Stimulated activated CD4-positive, alpha-beta T cell treated with anti-CD3 and anti-CD28 coated beads, Interleukin-1b, Interleukin-23, amount 100 ng/mL, for 24 hours (primary cell): ENCODE measurements around the gene TOP3B.

Source experiments
- DNase-seq, 4 experiments: peaks; one replicate each; pipeline ENCODE4 v3.0.0-alpha.2; 2020; ENCODE audit warnings: low read depth in 4 of 4, low spot score in 1 of 4

Gene TOP3B

GRCh38 chr22:21982338-21982965 is at the start of gene TOP3B:
Gene TOP3B (minus strand): TSS chr22:21982787. CDS start chr22:21975709, 7,078 bp downstream.
- peak; percentile 66 to 79 (median 74) for DNase-seq

DNA sequence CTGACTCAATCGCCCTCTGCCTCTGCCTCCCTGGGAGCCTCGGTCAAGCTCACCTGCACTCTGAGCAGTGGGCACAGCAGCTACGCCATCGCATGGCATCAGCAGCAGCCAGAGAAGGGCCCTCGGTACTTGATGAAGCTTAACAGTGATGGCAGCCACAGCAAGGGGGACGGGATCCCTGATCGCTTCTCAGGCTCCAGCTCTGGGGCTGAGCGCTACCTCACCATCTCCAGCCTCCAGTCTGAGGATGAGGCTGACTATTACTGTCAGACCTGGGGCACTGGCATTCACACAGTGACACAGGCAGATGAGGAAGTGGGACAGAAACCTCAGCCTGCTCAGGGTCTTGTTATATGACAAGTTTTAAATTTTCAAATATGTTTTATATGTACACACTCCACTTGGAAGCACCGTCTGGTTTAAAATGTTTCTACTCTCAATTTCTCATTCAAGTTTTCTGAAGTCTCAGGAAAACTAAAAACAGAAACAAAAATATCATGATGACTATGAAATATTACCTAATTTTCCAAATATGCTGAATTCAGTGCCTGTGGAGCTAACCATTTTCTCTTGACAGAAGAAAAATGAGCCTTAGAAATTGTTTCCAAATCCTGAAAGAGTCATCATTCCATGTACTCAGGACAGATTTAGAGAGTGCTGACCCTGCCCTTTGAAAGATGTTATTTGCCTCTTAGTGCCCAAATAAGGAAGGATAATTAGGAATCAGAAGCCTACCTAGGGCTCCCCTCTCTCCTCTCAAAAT is 48.8 kb upstream of the TOP3B start:
- DNase-seq: no peak

DNA sequence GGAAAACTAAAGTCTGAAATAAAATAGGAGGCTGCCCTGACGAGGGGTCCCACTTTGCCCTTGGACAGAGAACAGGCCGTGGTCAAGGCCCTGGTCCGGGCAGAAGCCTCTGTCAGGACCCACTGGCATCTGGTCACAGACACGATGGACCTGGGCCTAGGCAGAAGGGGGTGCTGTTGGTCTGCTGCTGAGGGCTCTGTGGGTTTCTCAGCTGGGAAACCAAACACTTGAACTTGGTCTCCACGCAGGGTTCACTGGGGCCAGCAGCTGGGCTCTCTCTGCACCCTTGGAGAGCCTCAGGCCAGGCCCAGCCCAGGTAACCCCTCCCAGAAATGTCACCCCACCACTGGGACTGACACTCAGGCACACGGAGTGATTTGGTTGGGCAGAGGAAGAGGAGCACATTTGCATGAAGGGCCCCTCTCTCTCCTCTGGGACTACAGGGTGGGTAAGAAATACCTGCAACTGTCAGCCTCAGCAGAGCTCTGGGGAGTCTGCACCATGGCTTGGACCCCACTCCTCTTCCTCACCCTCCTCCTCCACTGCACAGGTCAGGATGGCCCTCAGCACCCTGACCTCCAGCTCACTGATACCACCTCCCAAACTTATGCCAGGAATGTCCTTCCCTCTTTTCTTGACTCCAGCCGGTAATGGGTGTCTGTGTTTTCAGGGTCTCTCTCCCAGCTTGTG is 48.1 kb upstream of the TOP3B start:
- no peak for DNase-seq

DNA sequence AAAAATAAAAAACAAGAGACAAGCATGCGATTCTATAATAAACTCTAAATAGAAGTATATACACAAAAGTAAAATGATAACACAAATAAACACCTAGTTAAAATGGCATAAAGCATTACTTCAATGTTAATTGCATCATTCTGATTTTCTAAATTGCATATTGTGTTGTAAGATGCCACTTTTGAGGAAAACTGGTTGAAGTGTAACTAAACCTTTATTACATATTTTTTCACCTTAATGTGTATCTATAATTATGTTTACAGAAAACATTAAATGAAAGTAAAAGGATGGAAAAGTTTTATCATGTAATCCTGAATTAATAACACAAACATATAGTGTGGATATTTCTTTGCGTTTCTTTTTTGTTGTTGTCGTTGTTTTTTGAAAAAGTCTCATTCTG is 45.4 kb upstream of the TOP3B start:
- no peak for DNase-seq

- DNase-seq: no peak
Observed at GRCh38 chr22:22026157-22026831, 43.7 kb upstream of the TOP3B start.

DNA sequence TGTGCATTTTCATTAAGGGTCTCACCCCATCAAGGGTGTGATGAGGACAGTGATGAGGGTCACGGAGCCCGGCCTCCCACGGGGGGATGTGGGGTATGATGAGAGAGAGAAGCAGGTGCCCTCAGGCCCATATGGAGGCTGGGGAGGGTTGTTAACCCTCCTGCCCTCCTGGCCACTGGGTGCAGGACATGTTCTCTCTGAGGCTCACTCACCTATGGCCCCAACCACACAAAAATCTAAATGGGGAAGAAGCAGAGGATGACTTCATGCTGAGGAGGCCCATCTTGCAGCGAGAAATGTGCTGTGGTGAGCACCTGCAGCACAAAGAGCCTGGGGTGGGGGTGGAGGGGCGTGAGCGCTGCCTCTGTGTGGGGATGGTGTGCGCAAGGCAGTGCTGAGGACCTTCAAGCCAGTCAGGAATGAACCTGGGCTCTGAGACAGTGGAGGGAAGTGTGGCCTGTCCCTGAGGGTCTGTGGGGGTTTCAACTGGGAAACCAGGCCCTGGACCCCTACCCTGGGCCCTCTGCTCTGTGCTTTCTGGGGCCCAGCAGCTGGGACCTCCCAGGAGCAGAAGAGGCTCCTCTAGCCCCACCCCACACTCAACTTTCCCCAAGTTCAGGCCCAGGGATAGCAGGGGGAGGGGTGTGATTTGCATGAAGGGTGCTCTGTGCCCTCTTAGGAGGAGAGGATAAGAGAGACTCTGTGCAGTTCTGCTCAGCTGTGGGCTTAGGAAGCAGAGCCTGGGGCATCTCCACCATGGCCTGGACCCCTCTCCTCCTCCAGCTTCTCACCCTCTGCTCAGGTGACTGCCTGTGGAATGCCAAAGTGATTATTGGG is 43.0 kb upstream of the TOP3B start:
- DNase-seq: no peak

DNA sequence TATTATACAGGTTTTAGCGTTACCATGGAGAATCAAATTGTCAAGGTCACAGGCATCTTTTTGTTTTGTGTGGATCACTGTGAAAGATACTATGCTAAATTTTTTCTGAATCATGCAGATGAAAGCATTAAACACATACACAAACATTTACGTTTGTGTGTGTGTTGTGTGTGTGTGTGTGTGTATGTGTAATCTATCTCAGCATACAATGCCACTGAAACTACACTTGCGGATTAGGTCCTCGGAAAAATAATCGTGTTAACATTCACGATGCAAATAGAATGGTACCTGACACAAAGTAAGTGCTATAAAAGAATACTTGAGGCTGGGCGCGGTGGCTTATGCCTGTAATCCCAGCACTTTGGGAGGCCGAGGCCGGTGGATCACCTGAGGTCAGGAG is 41.9 kb upstream of the TOP3B start:
- DNase-seq: no peak

- no peak for DNase-seq
Observed at GRCh38 chr22:22023581-22024137, 41.1 kb upstream of the TOP3B start.

DNA sequence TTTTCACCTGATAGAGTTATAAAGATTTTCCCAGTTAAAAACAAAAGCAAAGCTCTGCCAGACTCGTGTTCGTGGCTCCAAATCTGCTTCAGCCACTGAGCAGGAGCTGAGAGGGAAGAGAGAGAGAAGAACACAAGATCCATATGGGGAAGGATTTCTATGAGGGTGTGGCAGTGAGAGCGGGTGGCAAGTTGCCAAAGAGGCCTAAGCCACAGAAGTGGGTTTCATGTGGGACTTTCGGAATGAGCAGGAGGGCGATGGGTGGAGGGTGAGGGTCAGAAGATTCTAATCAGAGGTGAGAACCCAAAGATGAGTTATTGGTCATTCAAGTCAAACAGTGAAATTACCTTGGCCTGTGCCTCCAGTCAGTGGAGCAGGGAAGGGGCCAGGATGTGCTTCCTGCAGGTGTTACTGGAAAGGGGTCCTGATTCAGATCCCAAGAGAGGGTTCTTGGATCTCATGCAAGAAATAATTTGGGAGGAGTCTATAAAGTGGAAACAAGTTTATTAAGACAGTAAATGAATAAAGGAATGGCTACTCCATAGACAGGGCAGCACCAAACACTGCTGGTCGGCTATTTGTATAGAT is 40.5 kb upstream of the TOP3B start:
- no peak for DNase-seq

DNA sequence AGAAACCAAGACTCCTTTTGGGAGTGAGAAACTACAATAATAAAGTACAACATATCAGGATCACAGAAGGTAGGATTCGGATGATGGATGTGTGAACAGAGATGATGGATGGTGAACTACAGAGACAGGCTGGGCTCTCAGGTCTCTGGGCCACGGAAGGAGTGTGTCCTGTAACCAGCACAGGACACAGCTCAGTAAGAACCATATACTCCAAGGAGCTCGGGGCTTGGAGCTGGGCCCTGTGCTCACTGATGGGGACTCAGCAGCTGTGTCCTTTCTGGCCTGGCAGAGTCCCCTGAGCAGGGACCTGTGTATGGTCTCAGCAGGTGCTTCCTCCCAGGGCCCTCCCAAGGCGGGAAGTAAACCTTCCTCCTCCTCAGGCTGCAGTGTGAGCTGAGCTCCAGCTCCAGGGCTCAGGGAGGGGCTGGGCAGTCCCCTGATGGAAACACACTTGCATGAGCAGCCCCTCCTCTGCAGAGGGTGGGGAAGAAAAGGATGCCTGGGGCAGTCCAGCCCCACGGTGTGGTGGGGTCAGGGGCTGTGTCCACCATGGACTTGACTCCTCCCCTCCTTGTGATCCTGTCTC is 39.8 kb upstream of the TOP3B start:
- DNase-seq: no peak

- DNase-seq: no peak
Observed at GRCh38 chr22:22021162-22021750, 38.7 kb upstream of the TOP3B start.

- no peak for DNase-seq
Observed at GRCh38 chr22:22020425-22020852, 37.9 kb upstream of the TOP3B start.

DNA sequence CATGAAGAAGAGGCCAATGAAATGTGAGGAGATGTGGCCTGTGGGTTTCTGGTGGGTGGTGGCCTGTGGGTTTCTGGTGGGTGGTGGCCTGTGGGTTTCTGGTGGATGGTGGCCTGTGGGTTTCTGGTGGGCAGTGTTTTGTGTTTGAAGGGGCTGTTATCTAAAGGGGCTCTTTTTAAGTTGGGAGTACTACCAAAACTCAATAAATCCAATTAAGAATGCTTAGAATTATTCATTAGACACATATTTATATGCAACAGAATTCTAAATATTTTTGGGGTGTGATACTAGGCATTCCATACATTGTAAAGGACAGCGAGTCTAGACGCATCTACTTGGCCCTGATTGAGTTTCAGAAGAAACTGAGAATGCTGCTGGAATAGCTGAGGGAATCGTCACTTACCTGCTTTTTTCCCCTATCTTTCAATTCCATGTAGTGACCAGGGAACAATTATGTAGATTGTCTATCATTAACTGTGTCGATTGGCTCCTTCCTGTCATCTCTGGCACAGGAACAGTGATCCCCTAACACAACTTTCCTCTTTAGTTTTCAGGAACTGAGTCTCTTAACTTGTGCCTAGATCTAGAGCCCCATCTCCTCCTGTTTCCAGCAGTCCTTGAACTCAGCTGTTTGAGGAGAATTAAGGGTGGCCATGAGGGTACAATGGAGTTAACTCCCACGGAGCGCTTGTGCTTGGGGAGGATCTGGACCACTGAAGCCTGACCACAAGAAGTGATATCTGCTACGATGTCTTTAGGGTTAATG is 37.3 kb upstream of the TOP3B start:
- DNase-seq: no peak

DNA sequence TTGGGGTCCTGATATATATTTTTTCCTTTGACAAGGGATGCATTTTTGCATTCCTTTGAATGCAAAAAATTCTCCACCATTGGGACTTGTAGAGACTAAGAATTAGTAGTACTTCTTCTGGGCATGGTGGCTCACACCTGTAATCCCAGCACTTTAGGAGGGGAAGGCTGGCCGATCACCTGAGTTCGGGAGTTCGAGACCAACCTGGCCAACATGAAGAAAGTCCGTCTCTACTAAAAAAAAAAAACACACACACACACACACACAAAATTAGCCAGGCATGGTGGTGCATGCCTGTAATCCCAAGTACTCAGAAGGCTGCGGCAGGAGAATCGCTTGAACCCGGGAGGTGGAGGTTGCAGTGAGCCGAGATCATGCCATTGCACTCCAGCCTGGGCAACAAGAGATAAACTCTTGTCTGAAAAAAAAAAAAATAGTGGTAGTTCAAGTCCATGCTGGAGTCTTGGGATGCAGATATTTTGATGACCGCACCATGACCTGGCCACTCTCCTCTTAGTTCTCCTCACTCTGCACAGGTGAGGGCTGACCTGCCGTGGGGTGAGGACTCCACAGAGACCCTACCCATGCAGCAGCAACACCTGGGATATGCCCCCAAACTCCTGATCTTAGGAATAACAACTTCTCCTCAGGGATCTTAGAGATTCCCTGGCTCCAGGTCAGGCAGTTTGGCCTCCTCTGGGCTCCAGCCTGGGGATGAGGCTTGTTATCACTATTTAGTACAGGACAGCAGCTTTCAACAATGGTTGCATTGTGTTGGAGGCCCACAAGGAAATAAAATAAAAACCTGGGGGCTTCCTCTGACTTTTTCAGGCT is 36.5 kb upstream of the TOP3B start:
- no peak for DNase-seq

GRCh38 chr22:22015631-22016030 is 33.0 kb upstream of the TOP3B start:
- DNase-seq: no peak

DNA sequence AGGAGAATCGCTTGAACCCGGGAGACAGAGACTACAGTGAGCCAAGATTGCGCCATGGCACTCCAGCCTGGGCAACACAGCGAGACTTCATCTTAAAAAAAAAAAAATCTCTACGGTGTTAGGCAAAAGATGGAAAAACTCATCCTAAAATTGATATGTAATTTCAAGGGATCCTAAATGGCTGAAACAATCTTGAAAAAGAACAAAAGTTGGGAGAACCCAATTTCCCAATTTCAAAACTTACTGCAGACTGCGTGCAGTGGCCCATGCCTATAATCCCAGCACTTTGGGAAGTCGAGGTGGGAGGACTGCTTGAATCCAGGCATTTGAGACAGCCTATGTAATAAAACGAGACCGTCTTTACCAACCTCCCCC is 31.7 kb upstream of the TOP3B start:
- DNase-seq: no peak

DNA sequence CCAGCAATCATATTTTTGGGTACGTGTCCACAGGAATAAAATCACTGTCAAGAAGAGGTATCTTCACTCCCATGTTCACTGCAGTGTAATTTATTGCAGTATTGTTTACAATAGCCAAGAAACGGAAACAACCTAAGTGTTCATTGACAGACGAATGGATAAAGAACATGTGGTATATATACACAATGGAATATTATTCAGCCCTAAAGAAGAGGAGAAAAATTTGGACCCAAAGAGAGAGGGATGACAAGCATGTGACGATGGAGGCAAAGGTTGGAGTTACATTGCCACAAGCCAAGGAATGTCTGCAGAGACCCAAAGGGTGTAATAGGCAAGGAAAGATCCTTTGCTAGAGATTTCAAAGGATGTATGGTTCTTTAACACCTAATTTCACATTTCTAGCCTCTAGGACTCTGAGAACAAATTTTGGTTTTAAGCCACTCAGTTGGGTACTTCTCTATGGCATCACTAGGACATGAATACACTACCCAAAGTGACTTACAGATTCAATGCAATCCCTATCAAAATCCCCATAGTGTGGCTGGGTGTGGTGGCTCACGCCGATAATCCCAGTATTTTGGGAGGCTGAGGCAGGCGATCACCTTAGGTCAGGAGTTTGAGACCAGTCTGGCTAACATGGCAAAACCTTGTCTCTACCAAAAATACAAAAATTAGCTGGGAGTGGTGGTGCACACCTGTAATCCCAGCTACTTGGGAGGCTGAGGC is 31.1 kb upstream of the TOP3B start:
- no peak for DNase-seq
